ENCODE measurements around the gene ODC1. TPM values are rescaled to one million over a fixed set of nuclear protein-coding genes. Genes with fewer than 3 reads are reported as not detected.

ODC1 gene
- total RNA-seq, 1 experiment from 2014 or later, result 46.6 TPM

DNA sequence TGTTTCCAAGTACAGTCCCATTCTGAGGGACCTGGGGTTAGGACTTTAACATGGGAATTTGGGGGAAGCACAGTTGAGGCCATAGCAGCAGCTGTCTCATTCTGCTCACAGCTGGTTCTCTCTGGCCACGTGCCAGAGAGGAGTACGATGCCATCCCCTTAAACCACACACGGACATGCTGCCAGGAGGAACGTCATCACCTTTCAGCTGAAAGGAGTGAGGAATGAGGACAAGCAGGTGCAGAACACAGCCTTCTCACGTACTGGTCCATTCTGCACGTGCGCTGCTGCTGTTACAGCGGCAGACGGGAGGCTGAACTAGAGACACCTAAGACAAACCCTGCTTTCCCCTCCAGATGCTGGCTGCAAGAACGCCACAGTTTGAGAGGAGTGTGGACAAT lies 33.5 kb downstream of the ODC1 start:
- Mint-ChIP-seq H3K27ac (no peak overlapping the region), H3K27me3 (ENCODE audit: low read depth) (no peaks in the 10 kb centered on the region), H3K9me3 (peaks cover 11% of the 10 kb centered on the region), H3K4me3 (no peak overlapping the region), H3K4me1 (no peaks in the 10 kb centered on the region), H3K36me3 (no peaks in the 10 kb centered on the region)
- ChIA-PET CTCF (interaction anchor here (1.6 kb wide), 1 partner anchor 20 kb away, joined by 5 read pairs; no protein-coding TSS in a partner anchor), POLR2A (no interaction called here)
- TF ChIP-seq JAZF1 (CRISPR knock-in tag; IDR thresholded peaks at IDR 0.05) (no peak), FOXP1 (CRISPR knock-in tag; IDR thresholded peaks at IDR 0.05; ENCODE audit: borderline replicate concordance) (no peak), ZNF263 (CRISPR knock-in tag; IDR thresholded peaks at IDR 0.05; ENCODE audit: low read depth) (no peak), ZNF671 (CRISPR knock-in tag; IDR thresholded peaks at IDR 0.05) (no peak), NFE2L1 (CRISPR knock-in tag; IDR thresholded peaks at IDR 0.05) (no peak), RORB (CRISPR knock-in tag; IDR thresholded peaks at IDR 0.05) (no peak), PRRX2 (CRISPR knock-in tag; IDR thresholded peaks at IDR 0.05) (no peak), ZNF317 (CRISPR knock-in tag; IDR thresholded peaks at IDR 0.05; ENCODE audit: borderline replicate concordance, low read depth) (no peak), IRF2 (CRISPR knock-in tag; IDR thresholded peaks at IDR 0.05; ENCODE audit: borderline replicate concordance, low read depth) (no peak), CBFB (CRISPR knock-in tag; IDR thresholded peaks at IDR 0.05; ENCODE audit: low read depth) (no peak)
- TF ChIP-seq, protein P1, sequence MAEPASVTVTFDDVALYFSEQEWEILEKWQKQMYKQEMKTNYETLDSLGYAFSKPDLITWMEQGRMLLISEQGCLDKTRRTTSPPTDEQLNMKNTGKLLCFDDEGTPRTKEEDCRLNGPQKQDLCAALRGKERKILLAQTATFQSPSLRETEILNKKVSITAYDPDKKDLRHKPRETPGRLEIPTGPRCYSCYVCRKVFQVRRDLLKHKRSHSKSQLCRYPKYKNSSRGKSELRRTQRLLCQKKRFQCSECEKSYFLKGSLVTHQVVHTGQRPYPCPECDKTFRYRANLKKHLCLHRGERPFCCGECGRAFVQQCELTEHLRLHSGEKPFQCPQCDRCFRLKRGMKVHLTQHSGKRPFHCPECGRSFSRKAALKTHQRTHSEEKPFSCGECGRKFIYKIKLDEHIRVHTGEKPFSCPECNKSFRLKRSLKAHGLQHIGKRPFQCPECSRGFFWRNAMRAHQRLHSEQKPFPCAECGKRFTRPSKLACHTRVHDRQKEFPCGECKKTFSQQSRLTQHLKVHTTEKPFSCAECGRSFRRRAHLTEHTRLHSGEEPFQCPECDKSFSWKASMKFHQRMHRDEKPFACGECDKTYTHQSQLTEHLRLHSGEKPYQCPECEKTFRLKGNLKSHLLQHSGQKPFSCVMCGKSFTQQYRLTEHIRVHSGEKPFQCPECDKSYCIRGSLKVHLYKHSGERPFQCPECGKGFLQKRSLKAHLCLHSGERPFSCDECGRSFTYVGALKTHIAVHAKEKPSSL (CRISPR knock-in tag; conservative IDR thresholded peaks at IDR 0.05), result no peak
- TF ChIP-seq, protein P2, sequence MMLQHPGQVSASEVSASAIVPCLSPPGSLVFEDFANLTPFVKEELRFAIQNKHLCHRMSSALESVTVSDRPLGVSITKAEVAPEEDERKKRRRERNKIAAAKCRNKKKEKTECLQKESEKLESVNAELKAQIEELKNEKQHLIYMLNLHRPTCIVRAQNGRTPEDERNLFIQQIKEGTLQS (CRISPR knock-in tag; conservative IDR thresholded peaks at IDR 0.05), result no peak
- ATAC-seq, result no peak
- no peak for DNase-seq (ENCODE audit: low spot score)

DNA sequence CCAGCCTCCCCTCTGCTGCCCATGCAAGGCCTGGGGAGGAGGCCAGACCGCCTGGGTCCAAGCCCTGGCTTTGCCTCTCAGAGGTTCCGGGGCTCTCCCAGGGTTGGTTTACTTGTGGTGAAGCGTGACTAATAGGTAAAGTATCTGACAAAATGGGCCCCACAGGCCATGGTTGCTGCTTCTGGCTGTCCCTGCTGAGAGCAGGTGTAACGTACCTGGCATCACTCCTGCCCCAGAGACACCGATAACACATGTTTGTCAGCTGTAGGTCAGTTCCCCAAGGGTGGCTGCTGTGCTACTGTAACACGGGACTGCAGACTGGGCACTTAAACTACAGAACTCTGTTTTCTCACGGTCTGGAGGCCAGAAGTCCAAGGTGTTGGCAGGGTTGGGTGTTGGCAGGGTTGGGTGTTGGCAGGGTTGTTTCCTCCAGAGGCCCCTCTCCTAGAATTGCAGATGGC lies 34.1 kb downstream of the ODC1 start:
- DNase-seq (ENCODE audit: low spot score), result no peak
- POLR2A ChIA-PET, result no interaction called here
- Mint-ChIP-seq H3K4me1 (no peaks in the 10 kb centered on the region; the same call in 1 of the 2 replicates), H3K27ac (no peak overlapping the region), H3K36me3 (no peaks in the 10 kb centered on the region), H3K27me3 (ENCODE audit: low read depth) (no peaks in the 10 kb centered on the region), H3K4me3 (no peak overlapping the region), H3K9me3 (peaks cover 11% of the 10 kb centered on the region)
- no peak for ATAC-seq
- CTCF ChIA-PET, result interaction anchor here (1.6 kb wide), 1 partner anchor 21 kb away, joined by 5 read pairs; no protein-coding TSS in a partner anchor
- TF ChIP-seq TEAD4 (CRISPR knock-in tag; IDR thresholded peaks at IDR 0.05) (no peak), ZNF317 (CRISPR knock-in tag; IDR thresholded peaks at IDR 0.05; ENCODE audit: borderline replicate concordance, low read depth) (no peak), CREM (CRISPR knock-in tag; IDR thresholded peaks at IDR 0.05) (no peak), ZNF423 (CRISPR knock-in tag; IDR thresholded peaks at IDR 0.05) (no peak), FOXP1 (CRISPR knock-in tag; IDR thresholded peaks at IDR 0.05; ENCODE audit: borderline replicate concordance) (no peak), GTF2I (CRISPR knock-in tag; conservative IDR thresholded peaks at IDR 0.05) (no peak), SOX15 (CRISPR knock-in tag; IDR thresholded peaks at IDR 0.05) (no peak), TCF7 (CRISPR knock-in tag; IDR thresholded peaks at IDR 0.05; ENCODE audit: low read depth) (no peak)
- TF ChIP-seq, protein P3, sequence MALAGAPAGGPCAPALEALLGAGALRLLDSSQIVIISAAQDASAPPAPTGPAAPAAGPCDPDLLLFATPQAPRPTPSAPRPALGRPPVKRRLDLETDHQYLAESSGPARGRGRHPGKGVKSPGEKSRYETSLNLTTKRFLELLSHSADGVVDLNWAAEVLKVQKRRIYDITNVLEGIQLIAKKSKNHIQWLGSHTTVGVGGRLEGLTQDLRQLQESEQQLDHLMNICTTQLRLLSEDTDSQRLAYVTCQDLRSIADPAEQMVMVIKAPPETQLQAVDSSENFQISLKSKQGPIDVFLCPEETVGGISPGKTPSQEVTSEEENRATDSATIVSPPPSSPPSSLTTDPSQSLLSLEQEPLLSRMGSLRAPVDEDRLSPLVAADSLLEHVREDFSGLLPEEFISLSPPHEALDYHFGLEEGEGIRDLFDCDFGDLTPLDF (CRISPR knock-in tag; IDR thresholded peaks at IDR 0.05), result no peak
- TF ChIP-seq, protein P4, sequence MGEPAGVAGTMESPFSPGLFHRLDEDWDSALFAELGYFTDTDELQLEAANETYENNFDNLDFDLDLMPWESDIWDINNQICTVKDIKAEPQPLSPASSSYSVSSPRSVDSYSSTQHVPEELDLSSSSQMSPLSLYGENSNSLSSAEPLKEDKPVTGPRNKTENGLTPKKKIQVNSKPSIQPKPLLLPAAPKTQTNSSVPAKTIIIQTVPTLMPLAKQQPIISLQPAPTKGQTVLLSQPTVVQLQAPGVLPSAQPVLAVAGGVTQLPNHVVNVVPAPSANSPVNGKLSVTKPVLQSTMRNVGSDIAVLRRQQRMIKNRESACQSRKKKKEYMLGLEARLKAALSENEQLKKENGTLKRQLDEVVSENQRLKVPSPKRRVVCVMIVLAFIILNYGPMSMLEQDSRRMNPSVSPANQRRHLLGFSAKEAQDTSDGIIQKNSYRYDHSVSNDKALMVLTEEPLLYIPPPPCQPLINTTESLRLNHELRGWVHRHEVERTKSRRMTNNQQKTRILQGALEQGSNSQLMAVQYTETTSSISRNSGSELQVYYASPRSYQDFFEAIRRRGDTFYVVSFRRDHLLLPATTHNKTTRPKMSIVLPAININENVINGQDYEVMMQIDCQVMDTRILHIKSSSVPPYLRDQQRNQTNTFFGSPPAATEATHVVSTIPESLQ (CRISPR knock-in tag; IDR thresholded peaks at IDR 0.05), result no peak
- TF ChIP-seq, protein P2 (CRISPR knock-in tag; conservative IDR thresholded peaks at IDR 0.05), result no peak
- TF ChIP-seq, protein P5, sequence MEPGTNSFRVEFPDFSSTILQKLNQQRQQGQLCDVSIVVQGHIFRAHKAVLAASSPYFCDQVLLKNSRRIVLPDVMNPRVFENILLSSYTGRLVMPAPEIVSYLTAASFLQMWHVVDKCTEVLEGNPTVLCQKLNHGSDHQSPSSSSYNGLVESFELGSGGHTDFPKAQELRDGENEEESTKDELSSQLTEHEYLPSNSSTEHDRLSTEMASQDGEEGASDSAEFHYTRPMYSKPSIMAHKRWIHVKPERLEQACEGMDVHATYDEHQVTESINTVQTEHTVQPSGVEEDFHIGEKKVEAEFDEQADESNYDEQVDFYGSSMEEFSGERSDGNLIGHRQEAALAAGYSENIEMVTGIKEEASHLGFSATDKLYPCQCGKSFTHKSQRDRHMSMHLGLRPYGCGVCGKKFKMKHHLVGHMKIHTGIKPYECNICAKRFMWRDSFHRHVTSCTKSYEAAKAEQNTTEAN (CRISPR knock-in tag; IDR thresholded peaks at IDR 0.05), result no peak
- TF ChIP-seq, protein P6, sequence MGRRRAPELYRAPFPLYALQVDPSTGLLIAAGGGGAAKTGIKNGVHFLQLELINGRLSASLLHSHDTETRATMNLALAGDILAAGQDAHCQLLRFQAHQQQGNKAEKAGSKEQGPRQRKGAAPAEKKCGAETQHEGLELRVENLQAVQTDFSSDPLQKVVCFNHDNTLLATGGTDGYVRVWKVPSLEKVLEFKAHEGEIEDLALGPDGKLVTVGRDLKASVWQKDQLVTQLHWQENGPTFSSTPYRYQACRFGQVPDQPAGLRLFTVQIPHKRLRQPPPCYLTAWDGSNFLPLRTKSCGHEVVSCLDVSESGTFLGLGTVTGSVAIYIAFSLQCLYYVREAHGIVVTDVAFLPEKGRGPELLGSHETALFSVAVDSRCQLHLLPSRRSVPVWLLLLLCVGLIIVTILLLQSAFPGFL (CRISPR knock-in tag; IDR thresholded peaks at IDR 0.05; ENCODE audit: borderline replicate concordance), result no peak
- TF ChIP-seq, protein P7, sequence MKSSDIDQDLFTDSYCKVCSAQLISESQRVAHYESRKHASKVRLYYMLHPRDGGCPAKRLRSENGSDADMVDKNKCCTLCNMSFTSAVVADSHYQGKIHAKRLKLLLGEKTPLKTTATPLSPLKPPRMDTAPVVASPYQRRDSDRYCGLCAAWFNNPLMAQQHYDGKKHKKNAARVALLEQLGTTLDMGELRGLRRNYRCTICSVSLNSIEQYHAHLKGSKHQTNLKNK (CRISPR knock-in tag; IDR thresholded peaks at IDR 0.05), result no peak
